ENCODE measurements around the gene SRI. TPM values are rescaled to one million over a fixed set of nuclear protein-coding genes. Genes with fewer than 3 reads are reported as not detected.
A peak's percentile ranks its signal among the peaks of the same experiment; 100 is the strongest.
"Not testable (repeated sequence)": the region's sequence is repeated elsewhere in the genome, so short reads cannot be mapped to it uniquely, and the experiment has no call there.

SRI gene
- 10 to 100 TPM; 28.2 to 64.9 TPM for polyA plus RNA-seq

GRCh38 chr7:88219781-88220747 lies at the start of gene SRI:
Gene SRI, minus strand, starts transcription at chr7:88220038. Its CDS starts 12 bp downstream, at chr7:88220026.
- H3K36me3 ChIP-seq (ENCODE audit: control insufficient read depth in 2 of 2, insufficient read depth in 2 of 2, low read length in 1 of 2), result peaks cover 0 to 4% of the 10 kb centered on the region in 2 donors
- H3K27me3 ChIP-seq (ENCODE audit: control insufficient read depth in 1 of 2, insufficient read depth in 2 of 2, low read length in 2 of 2), result no peaks in the 10 kb centered on the region
- H3K4me1 ChIP-seq (ENCODE audit: control insufficient read depth in 2 of 2, insufficient read depth in 2 of 2, low read length in 1 of 2), result no peaks in the 10 kb centered on the region
- H3K4me3 ChIP-seq (ENCODE audit: low read depth in 1 of 2, low read length in 2 of 2), result peak within 1 kb of the TSS; percentile 85 to 95
- WGBS, 2 donors, result 0 to 1% methylated on average over 53 to 75 of the region's 75 CpGs
- peak within 1 kb of the TSS; percentile 91 to 96 for H3K27ac ChIP-seq (ENCODE audit: low read depth in 2 of 2, low read length in 1 of 2)
- H3K9me3 ChIP-seq (ENCODE audit: control insufficient read depth in 2 of 2, insufficient read depth in 1 of 2, low read depth in 1 of 2, low read length in 1 of 2), result no peaks in the 10 kb centered on the region

- H3K9me3 ChIP-seq (ENCODE audit: control insufficient read depth in 2 of 2, insufficient read depth in 1 of 2, low read depth in 1 of 2, low read length in 1 of 2), result no peaks in the 10 kb centered on the region
- H3K27me3 ChIP-seq (ENCODE audit: control insufficient read depth in 1 of 2, insufficient read depth in 2 of 2, low read length in 2 of 2), result no peaks in the 10 kb centered on the region
- no peak overlapping the region for H3K4me3 ChIP-seq (ENCODE audit: low read depth in 1 of 2, low read length in 2 of 2)
- 85% methylated on average over 3 of the region's 3 CpGs for WGBS, 2 donors
- H3K27ac ChIP-seq (ENCODE audit: low read depth in 2 of 2, low read length in 1 of 2), result no peak overlapping the region
- no peaks in the 10 kb centered on the region for H3K36me3 ChIP-seq (ENCODE audit: control insufficient read depth in 2 of 2, insufficient read depth in 2 of 2, low read length in 1 of 2)
- H3K4me1 ChIP-seq (ENCODE audit: control insufficient read depth in 2 of 2, insufficient read depth in 2 of 2, low read length in 1 of 2), result no peaks in the 10 kb centered on the region
Observed at GRCh38 chr7:88269586-88269985, 49.7 kb upstream of the SRI start.

- 56 to 61% methylated on average over 2 of the region's 2 CpGs for WGBS, 2 donors
- no peak overlapping the region for H3K27ac ChIP-seq (ENCODE audit: low read depth in 2 of 2, low read length in 1 of 2)
- H3K27me3 ChIP-seq (ENCODE audit: control insufficient read depth in 1 of 2, insufficient read depth in 2 of 2, low read length in 2 of 2), result no peaks in the 10 kb centered on the region
Observed at GRCh38 chr7:88268858-88269257, 49.0 kb upstream of the SRI start.

GRCh38 chr7:88268051-88268450 lies 48.2 kb upstream of the SRI start:
- H3K4me3 ChIP-seq (ENCODE audit: low read depth in 1 of 2, low read length in 2 of 2), result no peak overlapping the region
- 66 to 76% methylated on average over 2 of the region's 2 CpGs for WGBS, 2 donors
- no peaks in the 10 kb centered on the region for H3K4me1 ChIP-seq (ENCODE audit: control insufficient read depth in 2 of 2, insufficient read depth in 2 of 2, low read length in 1 of 2)

More at GRCh38 chr7:88268858-88269257, 49.0 kb upstream of the SRI start:
- no peaks in the 10 kb centered on the region for H3K9me3 ChIP-seq (ENCODE audit: control insufficient read depth in 2 of 2, insufficient read depth in 1 of 2, low read depth in 1 of 2, low read length in 1 of 2)
- H3K36me3 ChIP-seq (ENCODE audit: control insufficient read depth in 2 of 2, insufficient read depth in 2 of 2, low read length in 1 of 2), result no peaks in the 10 kb centered on the region
- no peaks in the 10 kb centered on the region for H3K4me1 ChIP-seq (ENCODE audit: control insufficient read depth in 2 of 2, insufficient read depth in 2 of 2, low read length in 1 of 2)
- H3K4me3 ChIP-seq (ENCODE audit: low read depth in 1 of 2, low read length in 2 of 2), result no peak overlapping the region

GRCh38 chr7:88267421-88267820 lies 47.6 kb upstream of the SRI start:
- WGBS, 2 donors, result 89 to 95% methylated on average over 4 of the region's 4 CpGs
- Histone ChIP-seq H3K36me3 (ENCODE audit: control insufficient read depth in 2 of 2, insufficient read depth in 2 of 2, low read length in 1 of 2) (no peaks in the 10 kb centered on the region), H3K27me3 (ENCODE audit: control insufficient read depth in 1 of 2, insufficient read depth in 2 of 2, low read length in 2 of 2) (no peaks in the 10 kb centered on the region), H3K27ac (ENCODE audit: low read depth in 2 of 2, low read length in 1 of 2) (no peak overlapping the region), H3K4me1 (ENCODE audit: control insufficient read depth in 2 of 2, insufficient read depth in 2 of 2, low read length in 1 of 2) (no peaks in the 10 kb centered on the region), H3K9me3 (ENCODE audit: control insufficient read depth in 2 of 2, insufficient read depth in 1 of 2, low read depth in 1 of 2, low read length in 1 of 2) (no peaks in the 10 kb centered on the region), H3K4me3 (ENCODE audit: low read depth in 1 of 2, low read length in 2 of 2) (no peak overlapping the region)

More at GRCh38 chr7:88268051-88268450, 48.2 kb upstream of the SRI start:
- Histone ChIP-seq H3K27ac (ENCODE audit: low read depth in 2 of 2, low read length in 1 of 2) (no peak overlapping the region), H3K9me3 (ENCODE audit: control insufficient read depth in 2 of 2, insufficient read depth in 1 of 2, low read depth in 1 of 2, low read length in 1 of 2) (no peaks in the 10 kb centered on the region), H3K27me3 (ENCODE audit: control insufficient read depth in 1 of 2, insufficient read depth in 2 of 2, low read length in 2 of 2) (no peaks in the 10 kb centered on the region), H3K36me3 (ENCODE audit: control insufficient read depth in 2 of 2, insufficient read depth in 2 of 2, low read length in 1 of 2) (no peaks in the 10 kb centered on the region)

- H3K9me3 ChIP-seq (ENCODE audit: control insufficient read depth in 2 of 2, insufficient read depth in 1 of 2, low read depth in 1 of 2, low read length in 1 of 2); H3K27me3 ChIP-seq (ENCODE audit: control insufficient read depth in 1 of 2, insufficient read depth in 2 of 2, low read length in 2 of 2); H3K36me3 ChIP-seq (ENCODE audit: control insufficient read depth in 2 of 2, insufficient read depth in 2 of 2, low read length in 1 of 2); H3K4me3 ChIP-seq (ENCODE audit: low read depth in 1 of 2, low read length in 2 of 2); H3K27ac ChIP-seq (ENCODE audit: low read depth in 2 of 2, low read length in 1 of 2); H3K4me1 ChIP-seq (ENCODE audit: control insufficient read depth in 2 of 2, insufficient read depth in 2 of 2, low read length in 1 of 2): not testable (repeated sequence)
- 69 to 75% methylated on average over 3 of the region's 3 CpGs for WGBS, 2 donors
Observed at GRCh38 chr7:88264987-88265386, 45.1 kb upstream of the SRI start.

GRCh38 chr7:88262562-88262961 lies 42.7 kb upstream of the SRI start:
- H3K4me3 ChIP-seq (ENCODE audit: low read depth in 1 of 2, low read length in 2 of 2), result no peak overlapping the region
- 80 to 86% methylated on average over 4 of the region's 4 CpGs for WGBS, 2 donors
- no peaks in the 10 kb centered on the region for H3K36me3 ChIP-seq (ENCODE audit: control insufficient read depth in 2 of 2, insufficient read depth in 2 of 2, low read length in 1 of 2)
- H3K27me3 ChIP-seq (ENCODE audit: control insufficient read depth in 1 of 2, insufficient read depth in 2 of 2, low read length in 2 of 2), result no peaks in the 10 kb centered on the region
- no peaks in the 10 kb centered on the region for H3K9me3 ChIP-seq (ENCODE audit: control insufficient read depth in 2 of 2, insufficient read depth in 1 of 2, low read depth in 1 of 2, low read length in 1 of 2)
- no peak overlapping the region for H3K27ac ChIP-seq (ENCODE audit: low read depth in 2 of 2, low read length in 1 of 2)
- no peaks in the 10 kb centered on the region for H3K4me1 ChIP-seq (ENCODE audit: control insufficient read depth in 2 of 2, insufficient read depth in 2 of 2, low read length in 1 of 2)

GRCh38 chr7:88260719-88261118 lies 40.9 kb upstream of the SRI start:
- no peaks in the 10 kb centered on the region for H3K36me3 ChIP-seq (ENCODE audit: control insufficient read depth in 2 of 2, insufficient read depth in 2 of 2, low read length in 1 of 2)
- H3K27ac ChIP-seq (ENCODE audit: low read depth in 2 of 2, low read length in 1 of 2), result no peak overlapping the region
- no peaks in the 10 kb centered on the region for H3K4me1 ChIP-seq (ENCODE audit: control insufficient read depth in 2 of 2, insufficient read depth in 2 of 2, low read length in 1 of 2)
- 87 to 89% methylated on average over 1 of the region's 1 CpG for WGBS, 2 donors
- no peaks in the 10 kb centered on the region for H3K9me3 ChIP-seq (ENCODE audit: control insufficient read depth in 2 of 2, insufficient read depth in 1 of 2, low read depth in 1 of 2, low read length in 1 of 2)
- H3K27me3 ChIP-seq (ENCODE audit: control insufficient read depth in 1 of 2, insufficient read depth in 2 of 2, low read length in 2 of 2), result no peaks in the 10 kb centered on the region
- no peak overlapping the region for H3K4me3 ChIP-seq (ENCODE audit: low read depth in 1 of 2, low read length in 2 of 2)

GRCh38 chr7:88259656-88260380 lies 40.0 kb upstream of the SRI start:
- peaks cover 4 to 5% of the 10 kb centered on the region in 2 donors for H3K9me3 ChIP-seq (ENCODE audit: control insufficient read depth in 2 of 2, insufficient read depth in 1 of 2, low read depth in 1 of 2, low read length in 1 of 2)
- H3K36me3 ChIP-seq (ENCODE audit: control insufficient read depth in 2 of 2, insufficient read depth in 2 of 2, low read length in 1 of 2), result no peaks in the 10 kb centered on the region
- WGBS, 2 donors, result 64 to 68% methylated on average over 2 of the region's 2 CpGs
- no peak overlapping the region for H3K4me3 ChIP-seq (ENCODE audit: low read depth in 1 of 2, low read length in 2 of 2)
- no peaks in the 10 kb centered on the region for H3K27me3 ChIP-seq (ENCODE audit: control insufficient read depth in 1 of 2, insufficient read depth in 2 of 2, low read length in 2 of 2)
- no peak overlapping the region for H3K27ac ChIP-seq (ENCODE audit: low read depth in 2 of 2, low read length in 1 of 2)
- no peaks in the 10 kb centered on the region for H3K4me1 ChIP-seq (ENCODE audit: control insufficient read depth in 2 of 2, insufficient read depth in 2 of 2, low read length in 1 of 2)
